ENCODE data around the gene RRP1. TPM values are rescaled to one million over a fixed set of nuclear protein-coding genes. Genes with fewer than 3 reads are reported as not detected.

The RRP1 gene, protein sequence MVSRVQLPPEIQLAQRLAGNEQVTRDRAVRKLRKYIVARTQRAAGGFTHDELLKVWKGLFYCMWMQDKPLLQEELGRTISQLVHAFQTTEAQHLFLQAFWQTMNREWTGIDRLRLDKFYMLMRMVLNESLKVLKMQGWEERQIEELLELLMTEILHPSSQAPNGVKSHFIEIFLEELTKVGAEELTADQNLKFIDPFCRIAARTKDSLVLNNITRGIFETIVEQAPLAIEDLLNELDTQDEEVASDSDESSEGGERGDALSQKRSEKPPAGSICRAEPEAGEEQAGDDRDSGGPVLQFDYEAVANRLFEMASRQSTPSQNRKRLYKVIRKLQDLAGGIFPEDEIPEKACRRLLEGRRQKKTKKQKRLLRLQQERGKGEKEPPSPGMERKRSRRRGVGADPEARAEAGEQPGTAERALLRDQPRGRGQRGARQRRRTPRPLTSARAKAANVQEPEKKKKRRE
- total RNA-seq = 31.9 and 38.5 TPM in 2 replicates

DNA sequence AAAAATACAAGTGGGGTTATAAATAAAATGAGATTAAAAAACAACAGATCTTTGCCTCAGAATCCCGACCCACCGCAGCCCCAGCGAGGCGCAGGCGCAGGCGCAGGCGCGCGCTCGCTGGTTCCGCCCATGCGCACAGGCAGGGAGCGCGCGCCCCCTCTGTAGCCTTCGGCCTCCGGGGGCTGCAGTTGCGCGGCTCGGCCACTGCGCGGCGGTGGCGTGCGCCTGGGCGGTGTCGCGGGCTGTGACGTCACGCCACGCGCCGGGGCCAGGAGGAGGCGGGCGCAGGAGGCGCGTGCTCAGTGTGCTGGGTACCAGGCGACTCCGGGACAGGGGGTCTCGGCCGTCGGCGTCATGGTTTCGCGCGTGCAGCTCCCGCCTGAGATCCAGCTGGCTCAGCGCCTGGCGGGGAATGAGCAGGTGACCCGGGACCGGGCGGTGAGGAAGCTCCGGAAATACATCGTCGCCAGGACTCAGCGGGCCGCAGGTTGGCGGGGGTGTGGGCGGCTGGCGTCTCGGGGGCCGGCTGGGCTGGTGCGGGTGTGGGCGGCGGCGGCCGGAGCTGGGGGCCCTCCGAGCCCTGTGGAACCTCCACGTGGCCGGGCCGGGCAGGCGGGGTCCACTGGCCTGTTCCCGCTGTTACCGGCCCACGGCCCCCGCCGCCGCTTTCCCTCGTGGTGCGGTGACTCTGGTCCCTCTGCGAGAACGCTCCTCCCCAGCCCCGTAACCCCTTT is at the start of gene RRP1:
Gene RRP1 (plus strand): TSS at position 302 of the 734 bp plus-strand sequence. CDS start 53 bp downstream, at position 355.
- no peaks in the 10 kb centered on the region for H3K27me3 ChIP-seq (ENCODE audit: control insufficient read depth, insufficient read depth, low read length)
- peaks cover 5% of the 10 kb centered on the region for H3K36me3 ChIP-seq (ENCODE audit: control insufficient read depth, insufficient read depth, low read length)
- peak within 1 kb of the TSS; percentile 96 for H3K4me3 ChIP-seq (ENCODE audit: low read depth, low read length)
- peak; percentile 29 for TF ChIP-seq CTCF (IDR thresholded peaks at IDR 0.05; ENCODE audit: insufficient read depth, low read length, poor library complexity, severe bottlenecking)
- DNase-seq (ENCODE audit: low read depth) = no peak

DNA sequence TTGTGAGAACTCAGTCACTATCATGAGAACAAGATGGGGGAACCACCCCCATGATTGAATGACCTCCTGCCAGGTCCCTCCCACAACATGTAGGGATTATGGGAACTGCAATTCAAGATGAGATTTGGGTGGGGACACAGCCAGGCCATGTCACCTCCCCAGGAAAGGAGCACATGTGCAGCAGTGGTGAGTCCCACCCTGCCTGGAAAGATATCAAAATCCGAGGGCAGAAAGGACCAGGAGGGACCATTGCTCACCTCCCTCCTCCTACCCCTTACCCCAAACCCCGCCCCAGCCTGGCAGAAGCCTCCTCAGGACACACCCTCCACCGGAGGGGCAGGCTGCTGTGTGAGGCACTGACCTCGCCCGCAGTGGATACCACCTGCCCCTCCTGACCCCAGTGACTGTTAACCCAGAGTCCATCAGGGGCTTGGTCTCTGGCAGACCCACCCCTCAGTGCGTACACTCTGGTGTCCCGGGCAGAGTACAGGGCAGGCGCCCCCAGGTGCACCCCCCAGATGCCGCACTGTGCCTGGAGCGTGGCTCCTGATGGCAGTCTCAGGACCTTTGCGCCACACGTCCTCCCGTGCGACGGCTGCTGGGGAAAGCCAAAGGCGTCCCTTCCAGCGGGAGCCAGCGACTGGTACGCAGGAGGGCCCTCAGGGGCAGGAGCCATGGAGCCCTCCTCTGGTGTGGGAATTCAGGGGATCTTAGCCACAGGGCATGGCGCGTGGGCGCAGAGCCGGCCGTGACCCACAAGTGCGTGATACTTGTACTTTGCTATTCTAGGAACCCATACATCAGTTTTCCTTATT is 49.5 kb upstream of the RRP1 start:
- DNase-seq (ENCODE audit: low read depth) = no peak
- Histone ChIP-seq H3K4me3 (ENCODE audit: low read depth, low read length) (no peak overlapping the region), H3K36me3 (ENCODE audit: control insufficient read depth, insufficient read depth, low read length) (peaks cover 6% of the 10 kb centered on the region), H3K27me3 (ENCODE audit: control insufficient read depth, insufficient read depth, low read length) (no peaks in the 10 kb centered on the region)
- TF ChIP-seq CTCF (IDR thresholded peaks at IDR 0.05; ENCODE audit: insufficient read depth, low read length, poor library complexity, severe bottlenecking) = no peak

- H3K36me3 ChIP-seq (ENCODE audit: control insufficient read depth, insufficient read depth, low read length) = peaks cover 6% of the 10 kb centered on the region
- no peak for DNase-seq (ENCODE audit: low read depth)
- H3K4me3 ChIP-seq (ENCODE audit: low read depth, low read length) = no peak overlapping the region
- no peak for TF ChIP-seq CTCF (IDR thresholded peaks at IDR 0.05; ENCODE audit: insufficient read depth, low read length, poor library complexity, severe bottlenecking)
- H3K27me3 ChIP-seq (ENCODE audit: control insufficient read depth, insufficient read depth, low read length) = no peaks in the 10 kb centered on the region
These were observed 48.8 kb upstream of the RRP1 start for GRCh38 chr21:43740497-43741156.

GRCh38 chr21:43741423-43742096 is 47.8 kb upstream of the RRP1 start:
- no peak for DNase-seq (ENCODE audit: low read depth)
- no peak for TF ChIP-seq CTCF (IDR thresholded peaks at IDR 0.05; ENCODE audit: insufficient read depth, low read length, poor library complexity, severe bottlenecking)
- Histone ChIP-seq H3K36me3 (ENCODE audit: control insufficient read depth, insufficient read depth, low read length) (peaks cover 6% of the 10 kb centered on the region), H3K27me3 (ENCODE audit: control insufficient read depth, insufficient read depth, low read length) (no peaks in the 10 kb centered on the region), H3K4me3 (ENCODE audit: low read depth, low read length) (no peak overlapping the region)

DNA sequence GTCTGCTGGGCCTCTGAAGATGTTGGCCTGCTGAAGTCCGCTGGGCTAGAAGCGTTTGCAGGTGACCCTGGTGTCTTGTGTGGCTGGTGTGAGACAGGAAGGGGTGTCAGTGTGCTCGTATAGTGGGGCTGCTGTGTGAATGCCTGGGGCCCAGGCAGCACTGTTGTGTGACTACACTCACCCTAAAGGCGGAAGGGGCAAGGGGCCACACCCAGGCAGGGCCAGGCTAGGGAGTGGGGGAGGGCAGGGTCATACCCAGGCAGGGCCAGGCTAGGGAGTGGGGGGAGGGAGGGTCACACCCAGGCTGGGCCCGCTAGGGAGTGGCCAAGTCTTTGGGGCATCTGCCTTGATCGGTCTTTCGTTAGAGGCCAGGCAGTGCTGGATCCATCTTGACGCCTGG is 45.4 kb upstream of the RRP1 start:
- H3K36me3 ChIP-seq (ENCODE audit: control insufficient read depth, insufficient read depth, low read length) = peaks cover 8% of the 10 kb centered on the region

More for the DNA sequence above, 45.4 kb upstream of the RRP1 start:
- Histone ChIP-seq H3K27me3 (ENCODE audit: control insufficient read depth, insufficient read depth, low read length) (no peaks in the 10 kb centered on the region), H3K4me3 (ENCODE audit: low read depth, low read length) (no peak overlapping the region)
- no peak for DNase-seq (ENCODE audit: low read depth)
- TF ChIP-seq CTCF (IDR thresholded peaks at IDR 0.05; ENCODE audit: insufficient read depth, low read length, poor library complexity, severe bottlenecking) = no peak
